Spinal cord (tissue), 10 donors: ENCODE measurements around the gene PLA2G12A. TPM values are rescaled to one million over a fixed set of nuclear protein-coding genes. Genes with fewer than 3 reads are reported as not detected.

Experiments
- DNase-seq, 6 donors: peaks; one replicate each; pipeline versions ENCODE4 v3.0.0 to v3.0.0-alpha.2; 2013 to 2015; ENCODE audit warnings: low spot score in 6 of 6, low read depth in 4 of 6
- H3K27ac ChIP-seq: one replicate; pipeline ENCODE4 v1.5.1; 2013; ENCODE audit warnings: low read depth, low read length, control low read depth
- H3K27me3 ChIP-seq: one replicate; pipeline ENCODE4 v1.6.1; 2013; ENCODE audit warnings: low read length; ENCODE audit not compliant: control insufficient read depth, insufficient read depth
- H3K36me3 ChIP-seq: one replicate; pipeline ENCODE4 v1.6.1; 2013; ENCODE audit warnings: low read length; ENCODE audit not compliant: control insufficient read depth, insufficient read depth
- H3K4me1 ChIP-seq: one replicate; pipeline ENCODE4 v1.6.1; 2013; ENCODE audit warnings: low read length; ENCODE audit not compliant: control insufficient read depth, insufficient read depth
- H3K4me3 ChIP-seq: one replicate; pipeline ENCODE4 v1.5.1; 2013; ENCODE audit warnings: low read depth, low read length, control low read depth
- H3K9me3 ChIP-seq: one replicate; pipeline ENCODE4 v1.6.1; 2013; ENCODE audit warnings: low read length; ENCODE audit not compliant: control insufficient read depth, insufficient read depth
- WGBS: methylation state at CpG from one replicate; pipeline ENCODE4 v1.1.5; 2013; ENCODE audit warnings: missing lambda C conversion rate; ENCODE audit not compliant: insufficient coverage; 5-methylcytosine and 5-hydroxymethylcytosine counted together
- polyA plus RNA-seq, 2 donors: library from polyadenylated mRNA; unstranded; fragments of 120-200 nt; gene quantifications; one replicate each; pipeline ENCODE4 v1.2.1, GENCODE V29; 2013; ENCODE audit not compliant: insufficient read length in 2 of 2
- small RNA-seq: library from RNA; depleted of rRNA; stranded (forward); fragments of <200 nt; gene quantifications from one replicate; pipeline ENCODE3, GENCODE V24; 2014; ENCODE audit warnings: low replicate concordance
- total RNA-seq, 2 donors: library from RNA; depleted of rRNA in 1 of 2; stranded (reverse); fragments of 120-200 nt in 1 of 2; fragments of >200 nt in 1 of 2; gene quantifications; one replicate each; pipeline versions ENCODE4 v1.2.3 to v1.2.4, GENCODE V29; 2013 to 2014
- donor health status: healthy.

The PLA2G12A gene
- total and polyA plus RNA-seq, 4 donors, result 25.5 to 36.1 (median 28.2) TPM

- peaks cover 2% of the 10 kb centered on the region for H3K9me3 ChIP-seq
- no peak overlapping the region for H3K4me3 ChIP-seq
- no peak for DNase-seq
- no peak overlapping the region for H3K27ac ChIP-seq
- no peaks in the 10 kb centered on the region for H3K27me3 ChIP-seq
- H3K36me3 ChIP-seq, result no peaks in the 10 kb centered on the region
- no peaks in the 10 kb centered on the region for H3K4me1 ChIP-seq
Measured at GRCh38 chr4:109671350-109671749, 58.5 kb downstream of the PLA2G12A start.

- peak in 1 of 6 donors; percentile 88 for DNase-seq
- no peak overlapping the region for H3K4me3 ChIP-seq
- H3K27me3 ChIP-seq, result no peaks in the 10 kb centered on the region
- 73% methylated on average over 3 of the region's 5 CpGs for WGBS
- no peaks in the 10 kb centered on the region for H3K36me3 ChIP-seq
- no peaks in the 10 kb centered on the region for H3K9me3 ChIP-seq
- H3K4me1 ChIP-seq, result no peaks in the 10 kb centered on the region
- H3K27ac ChIP-seq, result no peak overlapping the region
Measured at GRCh38 chr4:109665783-109666485, 63.9 kb downstream of the PLA2G12A start.

GRCh38 chr4:109662771-109663170, 67.1 kb downstream of the PLA2G12A start:
- Histone ChIP-seq H3K4me3 (no peak overlapping the region), H3K27me3 (no peaks in the 10 kb centered on the region), H3K9me3 (no peaks in the 10 kb centered on the region), H3K4me1 (no peaks in the 10 kb centered on the region), H3K27ac (no peak overlapping the region), H3K36me3 (no peaks in the 10 kb centered on the region)
- DNase-seq, result peak in 2 of 6 donors; percentile 52 to 57
- WGBS, result 31% methylated on average over 1 of the region's 3 CpGs

- Histone ChIP-seq H3K4me3 (no peak overlapping the region), H3K27ac (no peak overlapping the region), H3K36me3 (no peaks in the 10 kb centered on the region), H3K27me3 (no peaks in the 10 kb centered on the region), H3K9me3 (no peaks in the 10 kb centered on the region), H3K4me1 (no peaks in the 10 kb centered on the region)
- 22% methylated on average over 1 of the region's 2 CpGs for WGBS
- DNase-seq, result no peak
Measured at GRCh38 chr4:109662116-109662515, 67.8 kb downstream of the PLA2G12A start.

Small RNAs within 50 kb of the gene (small RNA-seq; reads per million reads assigned to genes)
- gene HIGD1AP14, result not detected

Other genes with a start within 250 kb of the PLA2G12A start
- 10 to 100 TPM; 18.0 to 21.7 TPM for gene MCUB, start 169.8 kb downstream of the PLA2G12A start, total RNA-seq
- 10 to 100 TPM in 1 of 2 donors, 1 to 10 TPM in 1; 9.4 to 19.7 TPM for gene MCUB, start 169.8 kb downstream of the PLA2G12A start, polyA plus RNA-seq
- 10 to 100 TPM; 12.9 to 20.9 TPM for gene CASP6, start 26.6 kb downstream of the PLA2G12A start, total RNA-seq
- gene CASP6, start 26.6 kb downstream of the PLA2G12A start, polyA plus RNA-seq, result 10 to 100 TPM; 11.8 to 15.8 TPM
- gene CFI, start 71.9 kb upstream of the PLA2G12A start, total RNA-seq, result 10 to 100 TPM; 36.7 to 88.3 TPM
- 10 to 100 TPM in 1 of 2 donors, 1 to 10 TPM in 1; 7.5 to 24.9 TPM for gene CFI, start 71.9 kb upstream of the PLA2G12A start, polyA plus RNA-seq
- 1 to 10 TPM; 5.8 TPM for gene GAR1, start 85.7 kb upstream of the PLA2G12A start, total RNA-seq
- gene GAR1, start 85.7 kb upstream of the PLA2G12A start, polyA plus RNA-seq, result 10 to 100 TPM; 23.0 to 24.1 TPM
- under 1 TPM; 0.44 to 0.79 TPM for gene RRH, start 97.9 kb upstream of the PLA2G12A start, total RNA-seq
- under 1 TPM; 0.59 to 0.65 TPM for gene RRH, start 97.9 kb upstream of the PLA2G12A start, polyA plus RNA-seq
- under 1 TPM; 0.22 to 0.30 TPM for gene LRIT3, start 118.0 kb upstream of the PLA2G12A start, total RNA-seq
- under 1 TPM; 0.48 to 0.81 TPM for gene LRIT3, start 118.0 kb upstream of the PLA2G12A start, polyA plus RNA-seq
- 1 to 10 TPM in 1 of 2 donors, under 1 TPM in 1; 0.72 to 1.8 TPM for gene EGF, start 182.8 kb upstream of the PLA2G12A start, total RNA-seq
- gene EGF, start 182.8 kb upstream of the PLA2G12A start, polyA plus RNA-seq, result 1 to 10 TPM; 1.8 to 2.1 TPM